Measurements from ENCODE around the gene HS2ST1. TPM values are rescaled to one million over a fixed set of nuclear protein-coding genes. Genes with fewer than 3 reads are reported as not detected.
"Not testable (repeated sequence)": the region's sequence is repeated elsewhere in the genome, so short reads cannot be mapped to it uniquely, and the experiment has no call there.

HS2ST1 gene
- total and polyA plus RNA-seq, 4 donors = 4.1 to 45.3 (median 16.3) TPM

GRCh38 chr1:87000460-87000859, 86.0 kb downstream of the HS2ST1 start:
- TF ChIP-seq CTCF (IDR thresholded peaks at IDR 0.05; ENCODE audit: control extremely low read depth, extremely low read depth) = no peak
- Histone ChIP-seq H3K27me3 (ENCODE audit: control insufficient read depth in 3 of 3, insufficient read depth in 3 of 3, low read length in 2 of 3) (no peaks in the 10 kb centered on the region), H3K4me1 (ENCODE audit: control insufficient read depth in 5 of 5, insufficient read depth in 5 of 5, low read length in 5 of 5) (no peaks in the 10 kb centered on the region), H3K4me3 (no peak overlapping the region), H3K36me3 (ENCODE audit: control insufficient read depth in 4 of 4, insufficient read depth in 4 of 4, low read length in 4 of 4) (no peaks in the 10 kb centered on the region), H3K27ac (ENCODE audit: low read depth in 1 of 2, low read length in 1 of 2) (no peak overlapping the region), H3K9ac (ENCODE audit: insufficient read depth in 1 of 2, low read length in 2 of 2) (no peak overlapping the region), H3K9me3 (ENCODE audit: control insufficient read depth in 4 of 4, insufficient read depth in 3 of 4, low read length in 3 of 4) (no peaks in the 10 kb centered on the region)
- DNase-seq = no peak
- WGBS, 2 donors = 37 to 65% methylated on average over 2 of the region's 2 CpGs
- ATAC-seq (ENCODE audit: insufficient read depth, low FRiP score) = no peak

GRCh38 chr1:87004857-87005256, 90.4 kb downstream of the HS2ST1 start:
- H3K4me1 ChIP-seq (ENCODE audit: control insufficient read depth in 5 of 5, insufficient read depth in 5 of 5, low read length in 5 of 5) = peaks cover 0 to 3% (median 0%) of the 10 kb centered on the region in 5 donors
- H3K36me3 ChIP-seq (ENCODE audit: control insufficient read depth in 4 of 4, insufficient read depth in 4 of 4, low read length in 4 of 4) = no peaks in the 10 kb centered on the region
- WGBS, 2 donors = 91 to 100% methylated on average over 1 of the region's 1 CpG
- H3K4me3 ChIP-seq = no peak overlapping the region
- no peak for ATAC-seq (ENCODE audit: insufficient read depth, low FRiP score)
- H3K27ac ChIP-seq (ENCODE audit: low read depth in 1 of 2, low read length in 1 of 2) = no peak overlapping the region
- TF ChIP-seq CTCF (IDR thresholded peaks at IDR 0.05; ENCODE audit: control extremely low read depth, extremely low read depth) = no peak
- DNase-seq = no peak
- no peak overlapping the region for H3K9ac ChIP-seq (ENCODE audit: insufficient read depth in 1 of 2, low read length in 2 of 2)
- no peaks in the 10 kb centered on the region for H3K27me3 ChIP-seq (ENCODE audit: control insufficient read depth in 3 of 3, insufficient read depth in 3 of 3, low read length in 2 of 3)
- no peaks in the 10 kb centered on the region for H3K9me3 ChIP-seq (ENCODE audit: control insufficient read depth in 4 of 4, insufficient read depth in 3 of 4, low read length in 3 of 4)

- no peaks in the 10 kb centered on the region for H3K9me3 ChIP-seq (ENCODE audit: control insufficient read depth in 4 of 4, insufficient read depth in 3 of 4, low read length in 3 of 4)
- no peaks in the 10 kb centered on the region for H3K27me3 ChIP-seq (ENCODE audit: control insufficient read depth in 3 of 3, insufficient read depth in 3 of 3, low read length in 2 of 3)
- TF ChIP-seq CTCF (IDR thresholded peaks at IDR 0.05; ENCODE audit: control extremely low read depth, extremely low read depth) = no peak
- peaks cover 0 to 3% (median 0%) of the 10 kb centered on the region in 5 donors for H3K4me1 ChIP-seq (ENCODE audit: control insufficient read depth in 5 of 5, insufficient read depth in 5 of 5, low read length in 5 of 5)
- no peak overlapping the region for H3K9ac ChIP-seq (ENCODE audit: insufficient read depth in 1 of 2, low read length in 2 of 2)
- WGBS, 2 donors = 82 to 83% methylated on average over 1 of the region's 1 CpG
- ATAC-seq (ENCODE audit: insufficient read depth, low FRiP score) (no peak), DNase-seq (no peak)
- H3K36me3 ChIP-seq (ENCODE audit: control insufficient read depth in 4 of 4, insufficient read depth in 4 of 4, low read length in 4 of 4) = no peaks in the 10 kb centered on the region
- H3K27ac ChIP-seq (ENCODE audit: low read depth in 1 of 2, low read length in 1 of 2) = no peak overlapping the region
- no peak overlapping the region for H3K4me3 ChIP-seq
Measured at GRCh38 chr1:87007323-87007722, 92.9 kb downstream of the HS2ST1 start.

- H3K27ac ChIP-seq (ENCODE audit: low read depth in 1 of 2, low read length in 1 of 2); H3K9me3 ChIP-seq (ENCODE audit: control insufficient read depth in 4 of 4, insufficient read depth in 3 of 4, low read length in 3 of 4); ATAC-seq (ENCODE audit: insufficient read depth, low FRiP score); H3K4me3 ChIP-seq; H3K36me3 ChIP-seq (ENCODE audit: control insufficient read depth in 4 of 4, insufficient read depth in 4 of 4, low read length in 4 of 4); H3K9ac ChIP-seq (ENCODE audit: insufficient read depth in 1 of 2, low read length in 2 of 2); H3K27me3 ChIP-seq (ENCODE audit: control insufficient read depth in 3 of 3, insufficient read depth in 3 of 3, low read length in 2 of 3); H3K4me1 ChIP-seq (ENCODE audit: control insufficient read depth in 5 of 5, insufficient read depth in 5 of 5, low read length in 5 of 5); DNase-seq: not testable (repeated sequence)
Measured at GRCh38 chr1:87013385-87013784, 99.0 kb downstream of the HS2ST1 start.

Data from lung (tissue), 12 donors.